Measurements from ENCODE around the gene CXCL9.

CXCL9 gene

DNA sequence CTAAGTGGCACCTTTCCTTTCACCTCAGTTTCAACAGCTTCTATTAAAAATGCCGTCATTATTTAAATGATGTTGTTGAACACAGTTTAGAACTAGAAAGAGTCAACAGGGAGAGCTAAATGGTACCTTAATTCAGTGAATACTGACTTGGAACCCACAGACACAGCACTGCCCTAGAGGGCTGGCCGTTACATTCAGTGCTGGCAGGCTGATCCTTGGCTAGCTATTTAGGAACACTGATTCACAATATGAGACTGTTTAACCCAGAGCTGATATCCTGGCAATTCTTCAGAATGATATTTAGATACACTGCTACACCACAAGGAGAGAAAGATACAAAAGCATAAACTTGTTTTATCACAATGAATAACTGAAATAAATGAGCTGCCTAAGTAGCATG is 53.8 kb downstream of the CXCL9 start:
- no peak for DNase-seq
